ENCODE data around the gene ROPN1B. TPM values are rescaled to one million over a fixed set of nuclear protein-coding genes. Genes with fewer than 3 reads are reported as not detected.

ROPN1B gene
- total RNA-seq, 1 experiment from 2014 or later, result 2.2 TPM

- DNase-seq (ENCODE audit: low read depth, low spot score) (no peak), ATAC-seq (no peak)
- no TSS peak for BruUV-seq (replicated peaks)
- H2AFZ ChIP-seq (ENCODE audit: low read depth, low read length, poor library complexity, severe bottlenecking), result no peak overlapping the region
- H3K27me3 ChIP-seq (ENCODE audit: insufficient read depth, low read length), result no peaks in the 10 kb centered on the region
- H4K20me1 ChIP-seq (ENCODE audit: insufficient read depth), result no peaks in the 10 kb centered on the region
- no peak overlapping the region for H3K4me2 ChIP-seq (ENCODE audit: low read length)
- RAD21 ChIA-PET (ENCODE audit: low non-redundant PET in 1 of 2, low total read pairs in 2 of 2, uncharacterized antibody in 2 of 2, unreplicated experiment in 2 of 2), result no interaction called here
- no peaks in the 10 kb centered on the region for H3K4me1 ChIP-seq (ENCODE audit: control insufficient read depth in 1 of 2, insufficient read depth in 2 of 2, low read length in 2 of 2)
- no peak for TF ChIP-seq EZH2 (IDR thresholded peaks at IDR 0.05)
- 0 out of 4 replicates have a peak, but pooled peaks cover 0 to 5% of the 10 kb centered on the region in 2 experiments for H3K36me3 ChIP-seq (ENCODE audit: control insufficient read depth in 1 of 2, insufficient read depth in 2 of 2, low read length in 2 of 2)
- CTCF ChIA-PET, result no interaction called here
- POLR2A ChIA-PET, result no interaction called here
- no peak overlapping the region for H3K27ac ChIP-seq (ENCODE audit: low read depth, low read length)
- H3K4me3 ChIP-seq (replicated peaks in 1 of 2; ENCODE audit: low read depth in 1 of 2, low read length in 2 of 2), result no peak overlapping the region
- H3K79me2 ChIP-seq (ENCODE audit: insufficient read depth, low read length), result no peaks in the 10 kb centered on the region
- intact Hi-C loops (cut with micrococcal nuclease), result no loop called here
- peaks cover 7 to 11% of the 10 kb centered on the region in 2 experiments; a peak in 2 of 4 replicates for H3K9me3 ChIP-seq (ENCODE audit: control insufficient read depth in 1 of 2, insufficient read depth in 1 of 2, low read depth in 1 of 2, low read length in 2 of 2)
- no peaks in the 10 kb centered on the region for H3K9me2 ChIP-seq (ENCODE audit: insufficient read depth)
- H3K9ac ChIP-seq (ENCODE audit: low read length), result no peak overlapping the region
Measured at GRCh38 chr3:126026761-126027160, 57.8 kb downstream of the ROPN1B start.

- ChIA-PET POLR2A (no interaction called here), CTCF (no interaction called here), RAD21 (ENCODE audit: low non-redundant PET in 1 of 2, low total read pairs in 2 of 2, uncharacterized antibody in 2 of 2, unreplicated experiment in 2 of 2) (no interaction called here)
- Histone ChIP-seq H3K4me3 (replicated peaks in 1 of 2; ENCODE audit: low read depth in 1 of 2, low read length in 2 of 2) (no peak overlapping the region), H3K4me2 (ENCODE audit: low read length) (no peak overlapping the region), H3K9me3 (ENCODE audit: control insufficient read depth in 1 of 2, insufficient read depth in 1 of 2, low read depth in 1 of 2, low read length in 2 of 2) (peaks cover 7 to 11% of the 10 kb centered on the region in 2 experiments; a peak in 2 of 4 replicates), H3K36me3 (ENCODE audit: control insufficient read depth in 1 of 2, insufficient read depth in 2 of 2, low read length in 2 of 2) (0 out of 4 replicates have a peak, but pooled peaks cover 0 to 5% of the 10 kb centered on the region in 2 experiments), H3K9me2 (ENCODE audit: insufficient read depth) (no peaks in the 10 kb centered on the region), H3K79me2 (ENCODE audit: insufficient read depth, low read length) (no peaks in the 10 kb centered on the region), H4K20me1 (ENCODE audit: insufficient read depth) (no peaks in the 10 kb centered on the region), H3K27me3 (ENCODE audit: insufficient read depth, low read length) (no peaks in the 10 kb centered on the region), H3K9ac (ENCODE audit: low read length) (no peak overlapping the region), H3K4me1 (ENCODE audit: control insufficient read depth in 1 of 2, insufficient read depth in 2 of 2, low read length in 2 of 2) (no peaks in the 10 kb centered on the region), H2AFZ (ENCODE audit: low read depth, low read length, poor library complexity, severe bottlenecking) (no peak overlapping the region), H3K27ac (ENCODE audit: low read depth, low read length) (no peak overlapping the region)
- no peak for ATAC-seq
- no peak for DNase-seq (ENCODE audit: low read depth, low spot score)
- intact Hi-C loops (cut with micrococcal nuclease), result no loop called here
- no TSS peak for BruUV-seq (replicated peaks)
- no peak for TF ChIP-seq ZBTB33 (IDR thresholded peaks at IDR 0.05; ENCODE audit: extremely low read depth, insufficient replicate concordance, low read length)
- TF ChIP-seq SP1 (IDR thresholded peaks at IDR 0.05; ENCODE audit: low read depth), result no peak
- TF ChIP-seq ZNF274 (IDR thresholded peaks at IDR 0.05; ENCODE audit: low read depth, low read length), result no peak
- TF ChIP-seq CEBPB (IDR thresholded peaks at IDR 0.05; ENCODE audit: low read depth), result no peak
- no peak for TF ChIP-seq RAD21 (IDR thresholded peaks at IDR 0.05; ENCODE audit: low read depth)
- no peak for TF ChIP-seq TCF7L2 (IDR thresholded peaks at IDR 0.05; ENCODE audit: borderline replicate concordance, extremely low read depth, insufficient read depth, insufficient read length)
- TF ChIP-seq SRF (IDR thresholded peaks at IDR 0.05; ENCODE audit: low read depth), result no peak
- no peak for TF ChIP-seq FOSL1 (IDR thresholded peaks at IDR 0.05; ENCODE audit: low read depth)
- TF ChIP-seq EZH2 (IDR thresholded peaks at IDR 0.05), result no peak
- no peak for TF ChIP-seq POLR2A (IDR thresholded peaks at IDR 0.05; ENCODE audit: borderline replicate concordance, extremely low read depth, insufficient read depth, insufficient read length)
- no peak for TF ChIP-seq EZH2phosphoT487 (IDR thresholded peaks at IDR 0.05; ENCODE audit: borderline replicate concordance)
- no peak for TF ChIP-seq ATF3 (IDR thresholded peaks at IDR 0.05)
- no peak for TF ChIP-seq YY1 (IDR thresholded peaks at IDR 0.05; ENCODE audit: extremely low read depth, insufficient replicate concordance, low read depth, low read length)
- TF ChIP-seq EGR1 (IDR thresholded peaks at IDR 0.05; ENCODE audit: low read depth), result no peak
- no peak; the same call in 1 of the 2 replicates for TF ChIP-seq CBX3 (IDR thresholded peaks at IDR 0.05; ENCODE audit: low read depth)
- no peak for TF ChIP-seq POLR2AphosphoS5 (IDR thresholded peaks at IDR 0.05; ENCODE audit: low read depth, low read length)
- no peak for TF ChIP-seq REST (IDR thresholded peaks at IDR 0.05; ENCODE audit: low read depth)
Measured at GRCh38 chr3:126028096-126028495, 59.1 kb downstream of the ROPN1B start.
